HepG2 (cell line): ENCODE measurements around the gene DCDC1. TPM values are rescaled to one million over a fixed set of nuclear protein-coding genes. Genes with fewer than 3 reads are reported as not detected.

Experiments used
- ATAC-seq: fragments of 200-7000 bp; cut with Tn5 transposase; 3 replicates; pipeline ENCODE4 v1.9.1; 2020; ENCODE audit warnings: mild to moderate bottlenecking, moderate library complexity
- BruUV-seq: library from RNA; stranded (reverse); fragments of 400-500 nt; replicated peaks from 2 replicates; lab custom pipeline; 2021; lab: Mats Ljungman, UMichigan
- CTCF ChIA-PET: fragments of 300-600 bp; formaldehyde crosslinking; extraction: SDS; loops from one replicate; lab custom pipeline; 2021; ENCODE audit warnings: low total read pairs, inconsistent platforms, low intra/inter-chr PET ratio; lab: Yijun Ruan, JAX
- POLR2A ChIA-PET: fragments of 350-600 bp; sonication (Branson Sonifier 250); formaldehyde crosslinking; loops from one replicate; lab custom pipeline; 2020; ENCODE audit warnings: antibody characterized with exemption, inconsistent platforms; lab: Yijun Ruan, JAX
- DNase-seq: peaks from one replicate; pipeline ENCODE4 v3.0.0-alpha.2; 2015; ENCODE audit warnings: low spot score
- FAIRE-seq: peaks from 3 replicates; lab custom pipeline; 2011; peaks lifted over from hg19 to GRCh38; lab: Jason Lieb, UNC
- H2AFZ ChIP-seq: one replicate; pipeline ENCODE4 v1.6.1; 2011; ENCODE audit warnings: low read length, inconsistent platforms
- H3K27ac ChIP-seq: fragments of 300-600 bp; 3 replicates; pipeline ENCODE4 v1.8.0; 2011; ENCODE audit warnings: mixed run types, mild to moderate bottlenecking, mixed read lengths, low read length, inconsistent platforms; ENCODE audit not compliant: insufficient read depth; ENCODE audit errors: extremely low read length
- H3K27me3 ChIP-seq, 2 experiments: fragments of 200-600 bp in 1 of 2; 2 replicates in 1 of 2; 3 replicates in 1 of 2; pipeline versions ENCODE4 v1.6.0 to v1.8.0; 2011; ENCODE audit warnings: low read length in 2 of 2, mild to moderate bottlenecking in 2 of 2, moderate library complexity in 2 of 2, inconsistent platforms in 1 of 2; ENCODE audit not compliant: insufficient read depth in 2 of 2, control insufficient read depth in 1 of 2
- H3K36me3 ChIP-seq, 2 experiments: fragments of 200-600 bp in 1 of 2; replicated peaks in 1 of 2; 2 replicates in 1 of 2; 3 replicates in 1 of 2; pipeline versions ENCODE4 v1.5.1 to v1.8.0; 2011; ENCODE audit warnings: low read length in 2 of 2, inconsistent platforms in 1 of 2; ENCODE audit not compliant: insufficient read depth in 2 of 2, control insufficient read depth in 1 of 2
- H3K4me1 ChIP-seq: 2 replicates; pipeline ENCODE4 v1.5.1; 2012; ENCODE audit warnings: low read length, inconsistent platforms; ENCODE audit not compliant: insufficient read depth
- H3K4me2 ChIP-seq: 2 replicates; pipeline ENCODE4 v1.6.0; 2011; ENCODE audit warnings: low read depth, low read length, inconsistent platforms
- H3K4me3 ChIP-seq, 3 experiments: fragments of 200-600 bp in 1 of 3; sonication (generic), shearing (Covaris generic) in 1 of 3; replicated peaks in 1 of 3; 2 replicates each; pipeline ENCODE4 v1.5.1; 2011 to 2016; ENCODE audit warnings: low read length in 3 of 3, inconsistent platforms in 2 of 3, low read depth in 2 of 3, mild to moderate bottlenecking in 2 of 3, control low read depth in 1 of 3, mixed read lengths in 1 of 3; ENCODE audit not compliant: insufficient read depth in 1 of 3
- H3K79me2 ChIP-seq: one replicate; pipeline ENCODE4 v1.6.1; 2011; ENCODE audit warnings: low read length, inconsistent platforms; ENCODE audit not compliant: insufficient read depth
- H3K9ac ChIP-seq: 2 replicates; pipeline ENCODE4 v1.6.0; 2011; ENCODE audit warnings: mild to moderate bottlenecking, low read depth, low read length, inconsistent platforms; ENCODE audit not compliant: insufficient read depth
- H3K9me3 ChIP-seq: 2 replicates; pipeline ENCODE4 v1.5.1; 2012; ENCODE audit warnings: mild to moderate bottlenecking, low read length
- H4K20me1 ChIP-seq: 2 replicates; pipeline ENCODE4 v1.6.0; 2011; ENCODE audit warnings: inconsistent platforms, mild to moderate bottlenecking, low read length, moderate library complexity; ENCODE audit not compliant: insufficient read depth
- DMAP1 ChIP-seq: IDR thresholded peaks from 2 replicates; pipeline ENCODE4 v1.6.1; 2016
- DRAP1 ChIP-seq: IDR thresholded peaks from 2 replicates; pipeline ENCODE4 v1.6.1; 2016; ENCODE audit warnings: missing genetic modification reagents, missing compliant biosample characterization
- ETS1 ChIP-seq: sonication (generic); formaldehyde crosslinking; IDR thresholded peaks from 2 replicates; pipeline ENCODE4 v1.4.0; 2020; ENCODE audit warnings: missing genetic modification reagents
- HMGA1 ChIP-seq: sonication (generic); formaldehyde crosslinking; conservative IDR thresholded peaks from 2 replicates; pipeline ENCODE4 v1.4.0; 2020; ENCODE audit warnings: missing genetic modification reagents
- HOXA9 ChIP-seq: sonication (generic); formaldehyde crosslinking; IDR thresholded peaks from 2 replicates; pipeline ENCODE4 v1.8.1; 2022; ENCODE audit warnings: missing genetic modification reagents, mild to moderate bottlenecking, moderate library complexity, borderline replicate concordance
- RBM22 ChIP-seq: fragments of 200-400 bp; formaldehyde crosslinking; optimal IDR thresholded peaks from 2 replicates; pipeline ENCODE3; 2017; ENCODE audit warnings: mild to moderate bottlenecking, low read length, moderate library complexity
- SP1 ChIP-seq, 2 experiments: fragments of 450-650 bp in 1 of 2; sonication (generic) in 1 of 2; formaldehyde crosslinking in 1 of 2; IDR thresholded peaks; 2 replicates each; pipeline versions ENCODE4 v1.4.0 to v1.6.1; 2016 to 2020; ENCODE audit warnings: missing genetic modification reagents in 1 of 2
- XBP1 ChIP-seq: sonication (generic); formaldehyde crosslinking; IDR thresholded peaks from 2 replicates; pipeline ENCODE4 v1.5.0; 2020; ENCODE audit warnings: missing genetic modification reagents
- ZFP90 ChIP-seq: sonication (generic); formaldehyde crosslinking; IDR thresholded peaks from 2 replicates; pipeline ENCODE4 v1.8.0; 2022; ENCODE audit warnings: missing genetic modification reagents, mild to moderate bottlenecking, inconsistent platforms, borderline replicate concordance
- ZNF678 ChIP-seq: sonication (generic); formaldehyde crosslinking; IDR thresholded peaks from 2 replicates; pipeline ENCODE4 v1.4.0; 2020; ENCODE audit warnings: mild to moderate bottlenecking, missing genetic modification reagents
- ZNF879 ChIP-seq: sonication (generic); formaldehyde crosslinking; IDR thresholded peaks from 2 replicates; pipeline ENCODE4 v1.8.1; 2023; ENCODE audit warnings: missing genetic modification reagents
- WGBS: methylation state at CpG from one replicate; pipeline ENCODE4 v1.1.6; 2017; ENCODE audit warnings: low lambda C conversion rate; 5-methylcytosine and 5-hydroxymethylcytosine counted together
- in situ Hi-C: cut with HindIII; loops from 2 replicates; pipeline ENCODE4 v1.10.0; 2017; ENCODE audit warnings: low pct_unique_long_range_greater_than_20kb; ENCODE audit not compliant: extremely low pct_ligation_motif_present
- intact Hi-C: fragments of 100-400 bp; cut with micrococcal nuclease; formaldehyde crosslinking; loops from one replicate; pipeline ENCODE4 v1.10.0; 2022; ENCODE audit not compliant: unreplicated experiment
- polyA plus RNA-seq, 8 experiments: library from polyadenylated mRNA; depleted of rRNA in 3 of 8; stranded (reverse) in 7 of 8; unstranded in 1 of 8; fragments of >200 nt; fragmentation: Illumina TruSeq in 4 of 8; extraction: Trizol in 4 of 8; gene quantifications; 2 replicates each; pipeline versions ENCODE4 v1.2.1 to v1.2.3, GENCODE V29; 2011 to 2016; ENCODE audit warnings: low read depth in 4 of 8, missing spikeins in 1 of 8, mixed read lengths in 1 of 8; ENCODE audit not compliant: insufficient read depth in 1 of 8
- total RNA-seq, 5 experiments: library from RNA; depleted of rRNA; stranded (reverse); fragments of >200 nt; fragmentation: Illumina TruSeq; extraction: Trizol; gene quantifications; 2 replicates each; pipeline ENCODE4 v1.2.3, GENCODE V29; 2016; ENCODE audit warnings: low read depth in 1 of 5

DCDC1 gene
- total and polyA plus RNA-seq, 2 of the 13 experiments (the other 11 are each of a cell fraction or from before 2014, with no cell fraction given) = 0.12 to 0.27 TPM

- in situ Hi-C loops = no loop called here
- H3K9me3 ChIP-seq = no peaks in the 10 kb centered on the region
- no peak overlapping the region for H2AFZ ChIP-seq
- TF ChIP-seq ZNF678 (CRISPR knock-in tag) (no peak), ETS1 (no peak), ZFP90 (CRISPR knock-in tag) (no peak), XBP1 (CRISPR knock-in tag) (no peak), DRAP1 (CRISPR knock-in tag) (no peak), HOXA9 (CRISPR knock-in tag) (no peak), ZNF879 (CRISPR knock-in tag) (no peak), DMAP1 (CRISPR knock-in tag) (no peak), RBM22 (no peak), SP1 (IDR thresholded peaks at IDR 0.05) (no peak), SP1 (CRISPR knock-in tag; IDR thresholded peaks at IDR 0.05) (no peak), HMGA1 (CRISPR knock-in tag) (no peak)
- H3K27me3 ChIP-seq = no peaks in the 10 kb centered on the region
- H3K27ac ChIP-seq = no peak overlapping the region
- H4K20me1 ChIP-seq = no peaks in the 10 kb centered on the region
- ATAC-seq (no peak), DNase-seq (no peak), FAIRE-seq (no peak)
- no TSS peak for BruUV-seq
- ChIA-PET CTCF (no interaction called here), POLR2A (no interaction called here)
- no peaks in the 10 kb centered on the region for H3K36me3 ChIP-seq
- intact Hi-C loops = no loop called here
- no peaks in the 10 kb centered on the region for H3K79me2 ChIP-seq
- 2% methylated on average over 2 of the region's 2 CpGs for WGBS
- H3K4me3 ChIP-seq = no peak overlapping the region
- no peaks in the 10 kb centered on the region for H3K4me1 ChIP-seq
- no peak overlapping the region for H3K4me2 ChIP-seq
- no peak overlapping the region for H3K9ac ChIP-seq
Measured at GRCh38 chr11:31150011-31150410, 219.5 kb downstream of the DCDC1 start.
